ENCODE results near the gene ZNF432. TPM values are rescaled to one million over a fixed set of nuclear protein-coding genes. Genes with fewer than 3 reads are reported as not detected.

The ZNF432 gene
- total and polyA plus RNA-seq, 2 of the 13 experiments (the other 11 are each of a cell fraction or from before 2014, with no cell fraction given) = 4.1 to 8.7 TPM

DNA sequence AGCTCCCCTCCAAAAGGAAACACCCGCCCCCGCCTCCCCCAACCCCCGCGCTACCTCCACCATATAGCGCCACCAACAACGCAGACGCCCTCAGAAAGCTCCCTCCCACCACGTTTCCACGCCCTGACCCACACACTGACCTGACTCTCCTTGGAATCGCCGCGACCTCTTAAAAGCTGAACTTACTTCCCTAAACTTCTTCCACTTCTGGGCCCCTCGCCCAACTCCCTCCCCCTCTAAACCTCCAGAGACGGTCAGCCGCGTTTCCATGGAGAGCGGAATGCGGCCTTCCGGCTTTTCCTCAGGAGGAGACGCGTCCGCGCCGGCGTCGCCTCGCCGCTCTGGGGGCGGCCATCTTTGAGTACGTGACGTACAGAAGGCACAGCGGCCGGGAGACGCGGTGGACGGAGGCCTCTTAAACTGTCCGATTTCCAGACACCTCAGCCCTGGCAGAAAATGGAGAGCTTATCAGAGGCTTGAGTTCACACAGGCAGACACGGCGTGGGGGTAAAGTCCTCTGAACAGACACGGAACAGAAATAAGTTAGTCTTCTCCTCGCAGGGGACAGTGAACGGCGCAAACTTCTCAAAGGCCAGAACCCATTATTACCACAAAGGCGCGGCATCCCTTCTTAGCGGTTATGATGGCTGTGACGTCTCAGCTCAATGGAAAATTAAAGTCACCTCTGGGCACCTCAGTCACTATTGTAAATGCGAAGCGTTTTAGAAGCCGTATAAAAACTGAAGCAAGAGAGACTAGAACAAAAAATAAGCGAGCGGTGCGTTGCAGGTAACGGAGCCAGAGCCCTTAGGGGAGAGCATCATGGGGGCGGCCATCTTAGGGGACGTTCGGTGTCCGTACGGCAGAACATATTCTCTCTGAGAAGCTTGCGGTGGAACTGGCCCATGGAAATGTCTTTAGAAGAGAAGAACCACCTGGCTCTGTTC is at the start of gene ZNF432 (continued):
- TF ChIP-seq MZF1 (CRISPR knock-in tag; IDR thresholded peaks at IDR 0.05; ENCODE audit: borderline replicate concordance) (0 out of 2 replicates have a peak, but pooled peaks have one; percentile 25), ZNF850 (CRISPR knock-in tag; conservative IDR thresholded peaks at IDR 0.05) (no peak), DRAP1 (CRISPR knock-in tag; IDR thresholded peaks at IDR 0.05) (peak; percentile 25; the same call in 1 of the 2 replicates), MAF1 (CRISPR knock-in tag; IDR thresholded peaks at IDR 0.05; ENCODE audit: borderline replicate concordance) (no peak), NONO (IDR thresholded peaks at IDR 0.05) (no peak), NONO (CRISPR knock-in tag; conservative IDR thresholded peaks at IDR 0.05) (peak; percentile 47; the same call in 1 of the 2 replicates), ZNF749 (CRISPR knock-in tag; IDR thresholded peaks at IDR 0.05; ENCODE audit: borderline replicate concordance) (0 out of 2 replicates have a peak, but pooled peaks have one; percentile 64), THAP9 (CRISPR knock-in tag; IDR thresholded peaks at IDR 0.05; ENCODE audit: borderline replicate concordance) (peak; percentile 83; the same call in 1 of the 2 replicates), ZNF124 (CRISPR knock-in tag; IDR thresholded peaks at IDR 0.05) (0 out of 2 replicates have a peak, but pooled peaks have one; percentile 28)
- TF ChIP-seq, protein P1, sequence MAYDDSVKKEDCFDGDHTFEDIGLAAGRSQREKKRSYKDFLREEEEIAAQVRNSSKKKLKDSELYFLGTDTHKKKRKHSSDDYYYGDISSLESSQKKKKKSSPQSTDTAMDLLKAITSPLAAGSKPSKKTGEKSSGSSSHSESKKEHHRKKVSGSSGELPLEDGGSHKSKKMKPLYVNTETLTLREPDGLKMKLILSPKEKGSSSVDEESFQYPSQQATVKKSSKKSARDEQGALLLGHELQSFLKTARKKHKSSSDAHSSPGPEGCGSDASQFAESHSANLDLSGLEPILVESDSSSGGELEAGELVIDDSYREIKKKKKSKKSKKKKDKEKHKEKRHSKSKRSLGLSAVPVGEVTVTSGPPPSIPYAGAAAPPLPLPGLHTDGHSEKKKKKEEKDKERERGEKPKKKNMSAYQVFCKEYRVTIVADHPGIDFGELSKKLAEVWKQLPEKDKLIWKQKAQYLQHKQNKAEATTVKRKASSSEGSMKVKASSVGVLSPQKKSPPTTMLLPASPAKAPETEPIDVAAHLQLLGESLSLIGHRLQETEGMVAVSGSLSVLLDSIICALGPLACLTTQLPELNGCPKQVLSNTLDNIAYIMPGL (CRISPR knock-in tag; IDR thresholded peaks at IDR 0.05; ENCODE audit: borderline replicate concordance in 1 of 2, low read depth in 1 of 2) = 0 out of 4 replicates have a peak, but pooled peaks have one; percentile 60 to 62
- TF ChIP-seq, protein P2, sequence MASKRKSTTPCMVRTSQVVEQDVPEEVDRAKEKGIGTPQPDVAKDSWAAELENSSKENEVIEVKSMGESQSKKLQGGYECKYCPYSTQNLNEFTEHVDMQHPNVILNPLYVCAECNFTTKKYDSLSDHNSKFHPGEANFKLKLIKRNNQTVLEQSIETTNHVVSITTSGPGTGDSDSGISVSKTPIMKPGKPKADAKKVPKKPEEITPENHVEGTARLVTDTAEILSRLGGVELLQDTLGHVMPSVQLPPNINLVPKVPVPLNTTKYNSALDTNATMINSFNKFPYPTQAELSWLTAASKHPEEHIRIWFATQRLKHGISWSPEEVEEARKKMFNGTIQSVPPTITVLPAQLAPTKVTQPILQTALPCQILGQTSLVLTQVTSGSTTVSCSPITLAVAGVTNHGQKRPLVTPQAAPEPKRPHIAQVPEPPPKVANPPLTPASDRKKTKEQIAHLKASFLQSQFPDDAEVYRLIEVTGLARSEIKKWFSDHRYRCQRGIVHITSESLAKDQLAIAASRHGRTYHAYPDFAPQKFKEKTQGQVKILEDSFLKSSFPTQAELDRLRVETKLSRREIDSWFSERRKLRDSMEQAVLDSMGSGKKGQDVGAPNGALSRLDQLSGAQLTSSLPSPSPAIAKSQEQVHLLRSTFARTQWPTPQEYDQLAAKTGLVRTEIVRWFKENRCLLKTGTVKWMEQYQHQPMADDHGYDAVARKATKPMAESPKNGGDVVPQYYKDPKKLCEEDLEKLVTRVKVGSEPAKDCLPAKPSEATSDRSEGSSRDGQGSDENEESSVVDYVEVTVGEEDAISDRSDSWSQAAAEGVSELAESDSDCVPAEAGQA (IDR thresholded peaks at IDR 0.05; ENCODE audit: low read depth) = peak; percentile 53; the same call in 1 of the 2 replicates
- TF ChIP-seq, protein P2 (CRISPR knock-in tag; IDR thresholded peaks at IDR 0.05; ENCODE audit: borderline replicate concordance) = no peak
- TF ChIP-seq, protein P3, sequence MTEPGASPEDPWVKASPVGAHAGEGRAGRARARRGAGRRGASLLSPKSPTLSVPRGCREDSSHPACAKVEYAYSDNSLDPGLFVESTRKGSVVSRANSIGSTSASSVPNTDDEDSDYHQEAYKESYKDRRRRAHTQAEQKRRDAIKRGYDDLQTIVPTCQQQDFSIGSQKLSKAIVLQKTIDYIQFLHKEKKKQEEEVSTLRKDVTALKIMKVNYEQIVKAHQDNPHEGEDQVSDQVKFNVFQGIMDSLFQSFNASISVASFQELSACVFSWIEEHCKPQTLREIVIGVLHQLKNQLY (CRISPR knock-in tag; IDR thresholded peaks at IDR 0.05) = no peak
